H1 (cell line): Measurements from ENCODE around the gene RPA3. TPM values are rescaled to one million over a fixed set of nuclear protein-coding genes. Genes with fewer than 3 reads are reported as not detected.

Source experiments
- CTCF ChIA-PET: fragments of 300-600 bp; sonication (Branson Sonifier 250); formaldehyde crosslinking; loops from one replicate; lab custom pipeline; 2021; ENCODE audit not compliant: partially characterized antibody; lab: Charles Lee
- POLR2A ChIA-PET: fragments of 300-600 bp; sonication (Branson Sonifier 250); formaldehyde crosslinking; loops from one replicate; lab custom pipeline; 2021; ENCODE audit warnings: inconsistent platforms; ENCODE audit not compliant: partially characterized antibody; lab: Charles Lee
- DNase-seq, 2 experiments: peaks; one replicate each; pipeline versions ENCODE4 v3.0.0 to v3.0.0-alpha.2; 2010 to 2022; ENCODE audit warnings: low spot score in 2 of 2, low read depth in 1 of 2, mixed read lengths in 1 of 2
- FAIRE-seq: peaks from 2 replicates; lab custom pipeline; 2011; peaks lifted over from hg19 to GRCh38; lab: Jason Lieb, UNC
- H2AFZ ChIP-seq: 2 replicates; pipeline ENCODE4 v1.8.1; 2012; ENCODE audit warnings: low read length, inconsistent platforms
- H2AK5ac ChIP-seq: 2 replicates; pipeline ENCODE4 v1.6.1; 2013; ENCODE audit warnings: low read depth, low read length
- H2BK120ac ChIP-seq: replicated peaks from 2 replicates; pipeline ENCODE3; 2013; ENCODE audit warnings: low read depth, low read length, inconsistent platforms
- H2BK12ac ChIP-seq: 2 replicates; pipeline ENCODE4 v1.6.1; 2013; ENCODE audit warnings: low read depth, low read length
- H2BK15ac ChIP-seq: 2 replicates; pipeline ENCODE4 v1.6.1; 2013; ENCODE audit warnings: low read length
- H2BK20ac ChIP-seq: 2 replicates; pipeline ENCODE4 v1.6.1; 2013; ENCODE audit warnings: low read length
- H2BK5ac ChIP-seq: 2 replicates; pipeline ENCODE4 v1.6.1; 2013; ENCODE audit warnings: low read depth, low read length
- H3K14ac ChIP-seq: 2 replicates; pipeline ENCODE4 v1.6.1; 2013; ENCODE audit warnings: inconsistent platforms; ENCODE audit not compliant: insufficient read length
- H3K18ac ChIP-seq: 2 replicates; pipeline ENCODE4 v1.6.1; 2013; ENCODE audit warnings: low read length; ENCODE audit errors: extremely low read depth
- H3K23ac ChIP-seq: 2 replicates; pipeline ENCODE4 v1.6.1; 2013; ENCODE audit warnings: inconsistent platforms; ENCODE audit not compliant: insufficient read length
- H3K23me2 ChIP-seq: 2 replicates; pipeline ENCODE4 v1.6.1; 2013; ENCODE audit warnings: low read depth, low read length
- H3K27ac ChIP-seq: 2 replicates; pipeline ENCODE4 v1.6.1; 2011; ENCODE audit warnings: low read depth, low read length, inconsistent platforms
- H3K27me3 ChIP-seq, 4 experiments: replicated peaks in 1 of 4; 1 replicate in 1 of 4; 2 replicates in 3 of 4; pipeline versions ENCODE4 v1.6.1 to v1.8.1; 2011 to 2013; ENCODE audit warnings: low read length in 3 of 4, mild to moderate bottlenecking in 3 of 4, inconsistent platforms in 2 of 4, mixed read lengths in 2 of 4, moderate library complexity in 1 of 4; ENCODE audit not compliant: control insufficient read depth in 3 of 4, insufficient read depth in 3 of 4; ENCODE audit errors: extremely low read depth in 1 of 4
- H3K36me3 ChIP-seq, 4 experiments: 2 replicates each; pipeline versions ENCODE4 v1.6.1 to v1.8.1; 2011 to 2013; ENCODE audit warnings: mild to moderate bottlenecking in 4 of 4, low read length in 3 of 4, moderate library complexity in 2 of 4, control low read depth in 1 of 4, inconsistent platforms in 1 of 4; ENCODE audit not compliant: insufficient read depth in 4 of 4, control insufficient read depth in 2 of 4
- H3K4ac ChIP-seq: replicated peaks from 2 replicates; pipeline ENCODE3; 2013; ENCODE audit warnings: low read length, low read depth, mixed read lengths, inconsistent platforms; ENCODE audit not compliant: insufficient read length
- H3K4me1 ChIP-seq, 4 experiments: replicated peaks in 1 of 4; 1 replicate in 1 of 4; 2 replicates in 3 of 4; pipeline versions ENCODE4 v1.6.1 to v1.8.1; 2011 to 2013; ENCODE audit warnings: low read length in 3 of 4, inconsistent platforms in 2 of 4, mixed read lengths in 1 of 4; ENCODE audit not compliant: insufficient read depth in 4 of 4, control insufficient read depth in 3 of 4
- H3K4me2 ChIP-seq, 2 experiments: 2 replicates each; pipeline versions ENCODE4 v1.6.1 to v1.8.1; 2011 to 2013; ENCODE audit warnings: low read depth in 2 of 2, low read length in 2 of 2, control low read depth in 1 of 2, inconsistent platforms in 1 of 2, mild to moderate bottlenecking in 1 of 2; ENCODE audit not compliant: insufficient read depth in 1 of 2
- H3K4me3 ChIP-seq, 4 experiments: fragments of 200-600, 300-600 bp in 1 of 4; sonication (generic), shearing (Covaris generic), sonication (Bioruptor Twin) in 1 of 4; 2 replicates each; pipeline versions ENCODE4 v1.5.1 to v1.8.1; 2011 to 2016; ENCODE audit warnings: low read length in 4 of 4, low read depth in 3 of 4, control low read depth in 2 of 4, inconsistent platforms in 2 of 4, mild to moderate bottlenecking in 2 of 4, mixed read lengths in 1 of 4, moderate library complexity in 1 of 4; ENCODE audit not compliant: insufficient read depth in 2 of 4; ENCODE audit errors: extremely low read depth in 1 of 4
- H3K56ac ChIP-seq: replicated peaks from 2 replicates; pipeline ENCODE3; 2013; ENCODE audit warnings: low read depth, mild to moderate bottlenecking, mixed read lengths, low read length, inconsistent platforms; ENCODE audit not compliant: insufficient read length
- H3K79me1 ChIP-seq: 2 replicates; pipeline ENCODE4 v1.6.1; 2013; ENCODE audit warnings: low read depth, low read length, control low read depth
- H3K79me2 ChIP-seq, 2 experiments: 2 replicates each; pipeline versions ENCODE4 v1.6.1 to v1.8.1; 2012 to 2013; ENCODE audit warnings: low read length in 2 of 2, mild to moderate bottlenecking in 2 of 2, inconsistent platforms in 1 of 2; ENCODE audit not compliant: insufficient read depth in 2 of 2, control insufficient read depth in 1 of 2
- H3K9ac ChIP-seq, 4 experiments: replicated peaks in 1 of 4; 1 replicate in 1 of 4; 2 replicates in 3 of 4; pipeline versions ENCODE4 v1.6.1 to v1.8.1; 2011 to 2013; ENCODE audit warnings: low read depth in 3 of 4, low read length in 3 of 4, control low read depth in 2 of 4, mild to moderate bottlenecking in 2 of 4, moderate library complexity in 2 of 4, inconsistent platforms in 1 of 4; ENCODE audit errors: extremely low read depth in 1 of 4
- H3K9me3 ChIP-seq, 2 experiments: 2 replicates each; pipeline versions ENCODE4 v1.6.1 to v1.8.1; 2012 to 2013; ENCODE audit warnings: mild to moderate bottlenecking in 2 of 2, moderate library complexity in 2 of 2, control low read depth in 1 of 2, inconsistent platforms in 1 of 2, low read depth in 1 of 2, low read length in 1 of 2, mixed read lengths in 1 of 2; ENCODE audit not compliant: insufficient read depth in 2 of 2
- H4K20me1 ChIP-seq, 2 experiments: replicated peaks in 1 of 2; 2 replicates each; pipeline versions ENCODE3 to v1.8.1; 2011 to 2013; ENCODE audit warnings: inconsistent platforms in 2 of 2, low read length in 2 of 2, mild to moderate bottlenecking in 1 of 2; ENCODE audit not compliant: insufficient read depth in 2 of 2, control insufficient read depth in 1 of 2
- H4K5ac ChIP-seq: 2 replicates; pipeline ENCODE4 v1.6.1; 2013; ENCODE audit warnings: low read length, low read depth, mixed read lengths, inconsistent platforms; ENCODE audit not compliant: insufficient read length
- H4K8ac ChIP-seq: 2 replicates; pipeline ENCODE4 v1.8.0; 2013; ENCODE audit warnings: mild to moderate bottlenecking, moderate library complexity, low read length, inconsistent platforms; ENCODE audit not compliant: insufficient read depth; ENCODE audit errors: extremely low read depth
- H4K91ac ChIP-seq: replicated peaks from 2 replicates; pipeline ENCODE3; 2013; ENCODE audit warnings: low read length, mixed read lengths, inconsistent platforms; ENCODE audit not compliant: insufficient read length
- CEBPB ChIP-seq: IDR thresholded peaks from 2 replicates; pipeline ENCODE4 v1.6.1; 2012; ENCODE audit warnings: low read depth, low read length
- CREB1 ChIP-seq: IDR thresholded peaks from 2 replicates; pipeline ENCODE4 v1.6.1; 2012; ENCODE audit warnings: inconsistent platforms
- FOSL1 ChIP-seq: IDR thresholded peaks from 2 replicates; pipeline ENCODE4 v1.6.1; 2011; ENCODE audit warnings: mild to moderate bottlenecking, low read depth, low read length, moderate library complexity; ENCODE audit not compliant: insufficient read depth
- POLR2A ChIP-seq, 2 experiments: IDR thresholded peaks; 1 replicate in 1 of 2; 2 replicates in 1 of 2; pipeline ENCODE4 v1.6.1; 2011; ENCODE audit warnings: low read depth in 2 of 2, low read length in 2 of 2, mild to moderate bottlenecking in 2 of 2; ENCODE audit errors: control extremely low read depth in 1 of 2
- POU5F1 ChIP-seq: IDR thresholded peaks from 2 replicates; pipeline ENCODE4 v1.6.1; 2011; ENCODE audit warnings: low read depth, mild to moderate bottlenecking, low read length, moderate library complexity
- RNF2 ChIP-seq: fragments of 200-900, 300-1000 bp; sonication (generic); IDR thresholded peaks from 2 replicates; pipeline ENCODE4 v1.7.1; 2016; ENCODE audit warnings: borderline replicate concordance, low read depth, mild to moderate bottlenecking, antibody characterized with exemption, low read length; ENCODE audit not compliant: poor library complexity, severe bottlenecking; ENCODE audit errors: missing control alignments
- WGBS, 2 experiments: shearing (Covaris generic) in 1 of 2; methylation state at CpG; one replicate each; pipeline versions ENCODE4 v1.1.6 to v1.1.7; 2013 to 2015; ENCODE audit warnings: low lambda C conversion rate in 2 of 2, mixed read lengths in 2 of 2, inconsistent platforms in 1 of 2, low coverage in 1 of 2, missing lambda C conversion rate in 1 of 2; ENCODE audit not compliant: insufficient replicate concordance in 2 of 2, insufficient coverage in 1 of 2, insufficient read length in 1 of 2; ENCODE audit errors: extremely low coverage in 1 of 2, missing lambda C conversion rate in 1 of 2; 5-methylcytosine and 5-hydroxymethylcytosine counted together
- polyA plus RNA-seq, 7 experiments: library from polyadenylated mRNA; depleted of rRNA in 3 of 7; stranded (reverse) in 5 of 7; unstranded in 2 of 7; fragments of >200 nt in 5 of 7; fragments of 200-250 nt in 2 of 7; gene quantifications; 1 replicate in 5 of 7; 2 replicates in 1 of 7; 4 replicates in 1 of 7; pipeline versions ENCODE4 v1.2.1 to v1.2.3, GENCODE V29; 2011 to 2013; ENCODE audit warnings: missing spikeins in 2 of 7, mixed read lengths in 2 of 7
- total RNA-seq: library from RNA; stranded (reverse); fragmentation: NEBNext Ultra II Directional; extraction: Animal tissue kit (Norgen Biotek cat#: 25700); gene quantifications from 2 replicates; pipeline ENCODE4 v1.2.1, GENCODE V29; 2021

RPA3 gene
- total and polyA plus RNA-seq, 2 of the 8 experiments (the other 6 are each of a cell fraction or from before 2014, with no cell fraction given) = 60.2 to 105 TPM

- Histone ChIP-seq H4K20me1 (no peaks in the 10 kb centered on the region), H3K23ac (no peak overlapping the region), H2BK120ac (no peak overlapping the region), H3K9ac (no peak overlapping the region), H3K36me3 (no peaks in the 10 kb centered on the region), H2BK20ac (no peak overlapping the region), H3K27me3 (no peaks in the 10 kb centered on the region), H3K9me3 (no peaks in the 10 kb centered on the region), H3K23me2 (no peaks in the 10 kb centered on the region), H2BK12ac (no peak overlapping the region), H2BK5ac (no peak overlapping the region), H3K18ac (no peak overlapping the region), H3K4me1 (no peaks in the 10 kb centered on the region; a peak in 1 of 7 replicates), H3K79me1 (no peaks in the 10 kb centered on the region), H3K56ac (no peak overlapping the region), H3K4me2 (no peak overlapping the region), H3K4me3 (no peak overlapping the region), H2AK5ac (no peak overlapping the region), H4K5ac (no peak overlapping the region), H4K8ac (no peak overlapping the region), H2AFZ (no peak overlapping the region), H2BK15ac (no peak overlapping the region), H3K14ac (no peak overlapping the region), H3K4ac (no peak overlapping the region), H3K79me2 (no peaks in the 10 kb centered on the region), H3K27ac (no peak overlapping the region), H4K91ac (no peak overlapping the region)
- ChIA-PET CTCF (no interaction called here), POLR2A (no interaction called here)
- WGBS, 2 experiments = 92% methylated on average over 1 of the region's 1 CpG; no CpG with 5 or more reads in 1 of the 2 experiments
- no peak for DNase-seq
- FAIRE-seq = no peak
- TF ChIP-seq CREB1 (no peak), POLR2A (IDR thresholded peaks at IDR 0.05; ENCODE audit: control extremely low read depth in 1 of 2, low read depth in 2 of 2, low read length in 2 of 2) (no peak), RNF2 (no peak), FOSL1 (no peak), POU5F1 (no peak), CEBPB (no peak)
Measured at GRCh38 chr7:7701527-7701926, 16.9 kb downstream of the RPA3 start.
